Hepatic stellate cell (primary cell): ENCODE results near the gene WNT9B.
"Not testable (repeated sequence)": the region's sequence is repeated elsewhere in the genome, so short reads cannot be mapped to it uniquely, and the experiment has no call there.

Experiments
- DNase-seq: peaks from one replicate; pipeline ENCODE4 v3.0.0; 2011; ENCODE audit warnings: low spot score

The WNT9B gene

GRCh38 chr17:46916211-46916610 lies 64.8 kb downstream of the WNT9B start:
- no peak for DNase-seq

- no peak for DNase-seq
Observed at GRCh38 chr17:46916623-46917022, 65.2 kb downstream of the WNT9B start.

GRCh38 chr17:46917041-46917440 lies 65.7 kb downstream of the WNT9B start:
- DNase-seq: no peak

- DNase-seq: no peak
Observed at GRCh38 chr17:46917516-46917915, 66.1 kb downstream of the WNT9B start.

- not testable (repeated sequence) for DNase-seq
Observed at GRCh38 chr17:46921962-46922361, 70.6 kb downstream of the WNT9B start.

GRCh38 chr17:46922487-46922803 lies 71.1 kb downstream of the WNT9B start:
- no peak for DNase-seq

GRCh38 chr17:46922804-46923635 lies 71.6 kb downstream of the WNT9B start, which contains the start of gene GOSR2:
GOSR2 (plus strand) TSS chr17:46923160; CDS start chr17:46923193, 33 bp downstream.
- DNase-seq: peak; percentile 95

- no peak for DNase-seq
Observed at GRCh38 chr17:46925185-46925868, 73.9 kb downstream of the WNT9B start.

GRCh38 chr17:46928467-46929261 lies 77.3 kb downstream of the WNT9B start:
- no peak for DNase-seq

- DNase-seq: no peak
Observed at GRCh38 chr17:46929413-46929812, 78.0 kb downstream of the WNT9B start.

GRCh38 chr17:46930051-46930450 lies 78.7 kb downstream of the WNT9B start:
- DNase-seq: no peak

GRCh38 chr17:46931596-46931995 lies 80.2 kb downstream of the WNT9B start:
- no peak for DNase-seq

GRCh38 chr17:46935658-46936266 lies 84.4 kb downstream of the WNT9B start:
- no peak for DNase-seq
